GM12878 (cell line): ENCODE results near the gene SLC25A40.

ENCODE experiments used
- BHLHE40 ChIP-seq, 2 experiments: fragments of 450-650 bp in 1 of 2; IDR thresholded peaks; 2 replicates each; pipeline ENCODE4 v1.6.1; 2011 to 2017; ENCODE audit warnings: low read depth in 2 of 2, borderline replicate concordance in 1 of 2, improper control_type of control experiment in 1 of 2, low read length in 1 of 2, mild to moderate bottlenecking in 1 of 2
- CEBPZ ChIP-seq: fragments of 150-350 bp; IDR thresholded peaks from 2 replicates; pipeline ENCODE4 v1.6.1; 2016; ENCODE audit warnings: low read depth, low read length
- CTCF ChIP-seq, 3 experiments: IDR thresholded peaks in 2 of 3; conservative IDR thresholded peaks in 1 of 3; 2 replicates each; pipeline ENCODE4 v1.5.1; 2011; ENCODE audit warnings: low read depth in 3 of 3, low read length in 3 of 3, mild to moderate bottlenecking in 3 of 3, control low read depth in 2 of 3, moderate library complexity in 2 of 3, inconsistent platforms in 1 of 3, mixed read lengths in 1 of 3; ENCODE audit not compliant: control insufficient read depth in 2 of 3, insufficient read depth in 1 of 3; ENCODE audit errors: extremely low read depth in 1 of 3
- EP300 ChIP-seq, 2 experiments: fragments of 150-350 bp in 1 of 2; IDR thresholded peaks; 2 replicates each; pipeline ENCODE4 v1.6.1; 2011 to 2012; ENCODE audit warnings: low read depth in 2 of 2, low read length in 2 of 2, borderline replicate concordance in 1 of 2, improper control_type of control experiment in 1 of 2, inconsistent platforms in 1 of 2; ENCODE audit not compliant: control insufficient read depth in 1 of 2
- JUND ChIP-seq: IDR thresholded peaks from 2 replicates; pipeline ENCODE4 v1.6.1; 2012; ENCODE audit warnings: low read depth, mild to moderate bottlenecking, low read length, improper control_type of control experiment, moderate library complexity
- RAD21 ChIP-seq: IDR thresholded peaks from 2 replicates; pipeline ENCODE4 v1.6.1; 2011; ENCODE audit warnings: mild to moderate bottlenecking, low read depth, low read length, moderate library complexity; ENCODE audit not compliant: insufficient read depth
- RBBP5 ChIP-seq: fragments of 200-600 bp; sonication (generic); conservative IDR thresholded peaks from 2 replicates; pipeline ENCODE4 v1.6.1; 2016
- TAF1 ChIP-seq: IDR thresholded peaks from 2 replicates; pipeline ENCODE4 v1.6.1; 2011; ENCODE audit warnings: mild to moderate bottlenecking, low read depth, low read length, borderline replicate concordance
- USF2 ChIP-seq: IDR thresholded peaks from 2 replicates; pipeline ENCODE4 v1.6.1; 2011; ENCODE audit warnings: low read depth, low read length, improper control_type of control experiment, borderline replicate concordance
- ZNF24 ChIP-seq: fragments of 450-650 bp; IDR thresholded peaks from 2 replicates; pipeline ENCODE4 v1.6.1; 2017; ENCODE audit warnings: antibody characterized with exemption, mild to moderate bottlenecking

DNA sequence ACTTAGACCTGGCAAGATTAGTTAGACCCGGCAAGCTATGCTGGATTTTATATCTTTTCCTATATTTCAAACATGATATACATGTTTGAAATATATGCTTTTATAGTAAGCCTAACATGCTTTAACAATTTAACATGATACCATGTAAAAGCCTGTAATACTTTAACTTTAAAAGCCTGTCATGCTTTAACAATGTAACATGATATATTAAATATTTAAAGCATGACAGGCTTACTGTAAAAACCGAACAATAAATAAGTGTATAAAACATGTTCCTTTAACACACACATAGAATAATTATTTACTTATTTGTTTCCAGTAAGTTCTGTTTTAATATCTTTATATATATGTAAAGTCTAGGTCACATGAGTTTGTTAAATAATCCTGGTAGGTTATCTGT, 65.4 kb downstream of the SLC25A40 start:
- no peak for TF ChIP-seq RAD21
- TF ChIP-seq TAF1, result no peak
- TF ChIP-seq CTCF (IDR thresholded peaks at IDR 0.05 in 2 of 3, conservative IDR thresholded peaks at IDR 0.05 in 1 of 3; ENCODE audit: control insufficient read depth in 2 of 3, extremely low read depth in 1 of 3, insufficient read depth in 1 of 3, low read depth in 3 of 3, low read length in 3 of 3), result no peak
- TF ChIP-seq JUND, result no peak
- no peak for TF ChIP-seq BHLHE40 (IDR thresholded peaks at IDR 0.05; ENCODE audit: borderline replicate concordance in 1 of 2, low read depth in 2 of 2, low read length in 1 of 2)
- TF ChIP-seq ZNF24, result no peak
- TF ChIP-seq USF2, result no peak
- no peak for TF ChIP-seq CEBPZ
- no peak for TF ChIP-seq RBBP5
- TF ChIP-seq EP300 (IDR thresholded peaks at IDR 0.05; ENCODE audit: borderline replicate concordance in 1 of 2, control insufficient read depth in 1 of 2, low read depth in 2 of 2, low read length in 2 of 2), result no peak
